ENCODE measurements around the gene LIN37. TPM values are rescaled to one million over a fixed set of nuclear protein-coding genes. Genes with fewer than 3 reads are reported as not detected.
A peak's percentile ranks its signal among the peaks of the same experiment; 100 is the strongest.

LIN37 gene
- total RNA-seq, 2 donors from 2014 or later, result 8.9 to 13.6 TPM

DNA sequence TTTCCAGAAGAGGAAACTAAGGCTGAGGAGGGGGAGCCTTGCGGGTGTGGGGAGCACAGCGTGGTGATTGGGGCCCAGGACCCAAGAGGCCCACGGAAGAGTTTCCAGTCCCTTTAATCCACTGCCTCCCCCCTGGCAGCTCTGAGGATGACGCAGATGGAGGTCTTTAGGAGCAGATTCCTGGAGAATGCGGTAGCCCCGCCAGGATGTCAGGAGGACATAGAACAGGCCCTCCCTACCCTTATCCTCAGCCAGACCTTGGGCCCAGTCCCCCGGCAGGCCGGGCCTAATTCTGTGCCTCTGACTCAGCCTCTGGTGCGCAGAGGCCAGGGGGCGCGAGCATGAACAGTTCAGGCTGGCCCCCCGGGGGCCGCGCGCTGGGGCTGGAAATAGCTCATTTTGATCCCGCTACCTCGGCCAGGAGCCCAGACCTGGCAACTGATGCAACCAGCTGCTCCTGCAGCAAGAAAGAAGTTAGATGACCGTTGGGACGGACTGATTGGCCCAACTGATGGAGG, 8.9 kb downstream of the LIN37 start:
- H3K9me3 ChIP-seq, result no peaks in the 10 kb centered on the region
- no peaks in the 10 kb centered on the region for H3K27me3 ChIP-seq
- H3K4me3 ChIP-seq, result peak overlapping the region; percentile 42 to 93
- H3K27ac ChIP-seq, result peak overlapping the region; percentile 97 to 98
- H3K4me1 ChIP-seq, result peaks cover 0 to 43% of the 10 kb centered on the region in 2 donors
- DNase-seq (ENCODE audit: low spot score), result peak; percentile 95
- peaks cover 30% of the 10 kb centered on the region for H3K36me3 ChIP-seq
- TF ChIP-seq CTCF (IDR thresholded peaks at IDR 0.05), result no peak

GRCh38 chr19:35757749-35758608, 9.6 kb downstream of the LIN37 start, which contains the start of gene PROSER3:
Gene PROSER3, plus strand, starts transcription at chr19:35758176. Its CDS starts 40 bp downstream, at chr19:35758216.
- Histone ChIP-seq H3K27ac (peak within 1 kb of the TSS; percentile 97 to 98), H3K9me3 (no peaks in the 10 kb centered on the region), H3K36me3 (peaks cover 30% of the 10 kb centered on the region), H3K4me1 (peaks cover 0 to 43% of the 10 kb centered on the region in 2 donors), H3K4me3 (peak within 1 kb of the TSS; percentile 83 to 93), H3K27me3 (no peaks in the 10 kb centered on the region)
- DNase-seq (ENCODE audit: low spot score), result peak; percentile 100
- no peak for TF ChIP-seq CTCF (IDR thresholded peaks at IDR 0.05)

GRCh38 chr19:35759697-35760096, 11.3 kb downstream of the LIN37 start:
- Histone ChIP-seq H3K27me3 (no peaks in the 10 kb centered on the region), H3K4me3 (no peak overlapping the region), H3K4me1 (peaks cover 0 to 43% of the 10 kb centered on the region in 2 donors), H3K9me3 (no peaks in the 10 kb centered on the region), H3K36me3 (peaks cover 21% of the 10 kb centered on the region), H3K27ac (no peak overlapping the region)
- no peak for DNase-seq (ENCODE audit: low spot score)
- no peak for TF ChIP-seq CTCF (IDR thresholded peaks at IDR 0.05)

DNA sequence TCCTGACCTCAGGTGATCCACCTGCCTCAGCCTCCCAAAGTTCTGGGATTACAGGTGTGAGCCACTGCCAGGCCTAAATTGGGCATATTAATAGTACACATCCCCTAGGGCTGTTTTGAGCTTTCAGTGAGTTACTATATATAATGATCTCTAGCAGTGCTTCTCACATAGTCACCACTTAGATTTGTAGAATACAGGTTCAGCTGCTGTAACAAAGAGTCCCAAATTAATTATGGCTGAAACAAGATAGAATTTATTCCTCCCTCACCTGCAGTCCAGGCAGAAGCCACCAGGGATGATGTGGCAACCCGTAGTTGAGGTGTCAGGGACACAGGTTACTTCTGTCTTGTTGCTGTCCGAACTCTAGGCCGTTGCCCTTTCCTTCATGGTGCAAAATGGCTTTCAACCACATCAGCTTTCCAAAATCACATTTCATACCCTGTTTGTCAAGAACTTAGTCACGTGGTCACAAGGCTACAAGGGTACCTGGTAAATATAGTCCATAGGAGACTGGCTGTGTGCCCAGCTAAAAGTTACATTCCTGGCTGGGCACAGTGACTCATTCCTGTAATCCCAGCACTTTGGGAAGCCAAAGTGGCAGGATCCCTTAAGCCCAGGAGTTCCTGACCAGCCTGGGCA, 12.5 kb downstream of the LIN37 start:
- Histone ChIP-seq H3K27me3 (no peaks in the 10 kb centered on the region), H3K9me3 (no peaks in the 10 kb centered on the region), H3K27ac (no peak overlapping the region), H3K4me1 (peaks cover 0 to 33% of the 10 kb centered on the region in 2 donors), H3K36me3 (peaks cover 29% of the 10 kb centered on the region), H3K4me3 (no peak overlapping the region)
- no peak for DNase-seq (ENCODE audit: low spot score)
- no peak for TF ChIP-seq CTCF (IDR thresholded peaks at IDR 0.05)

GRCh38 chr19:35764432-35765315, 16.3 kb downstream of the LIN37 start:
- no peak for TF ChIP-seq CTCF (IDR thresholded peaks at IDR 0.05)

More at GRCh38 chr19:35764432-35765315, 16.3 kb downstream of the LIN37 start:
- H3K27me3 ChIP-seq, result no peaks in the 10 kb centered on the region
- H3K27ac ChIP-seq, result no peak overlapping the region
- H3K4me3 ChIP-seq, result no peak overlapping the region
- no peaks in the 10 kb centered on the region for H3K9me3 ChIP-seq
- DNase-seq (ENCODE audit: low spot score), result no peak
- H3K4me1 ChIP-seq, result peaks cover 0 to 8% of the 10 kb centered on the region in 2 donors
- peaks cover 29% of the 10 kb centered on the region for H3K36me3 ChIP-seq

Measured in right atrium auricular region (tissue), 2 donors.